Thoracic aorta (tissue), 2 donors: Measurements from ENCODE around the gene FRMD1. TPM values are rescaled to one million over a fixed set of nuclear protein-coding genes. Genes with fewer than 3 reads are reported as not detected.

ENCODE experiments used
- ATAC-seq: fragments of 150-250 bp; one replicate; pipeline ENCODE4 v1.8.0; 2017; ENCODE audit warnings: low read depth; ENCODE audit not compliant: insufficient number of reproducible peaks, low FRiP score
- DNase-seq: peaks from one replicate; pipeline ENCODE4 v3.0.0-alpha.2; 2020; ENCODE audit warnings: low spot score
- H3K27ac ChIP-seq, 2 donors: fragments of 200-600 bp; sonication (generic); 1 replicate in 1 of 2; 2 replicates in 1 of 2; pipeline ENCODE4 v1.5.1; 2016; ENCODE audit warnings: mild to moderate bottlenecking in 2 of 2, moderate library complexity in 2 of 2
- H3K27me3 ChIP-seq: fragments of 200-600 bp; sonication (generic); replicated peaks from 2 replicates; pipeline ENCODE4 v1.6.0; 2016; ENCODE audit warnings: mild to moderate bottlenecking; ENCODE audit not compliant: insufficient read depth
- H3K36me3 ChIP-seq: fragments of 200-600 bp; sonication (generic); one replicate; pipeline ENCODE4 v1.5.1; 2016
- H3K4me1 ChIP-seq, 2 donors: fragments of 200-600 bp; sonication (generic); 1 replicate in 1 of 2; 2 replicates in 1 of 2; pipeline versions ENCODE4 v1.5.1 to v1.6.0; 2016; ENCODE audit warnings: low read depth in 2 of 2, mild to moderate bottlenecking in 1 of 2; ENCODE audit not compliant: control insufficient read depth in 1 of 2
- H3K4me3 ChIP-seq: fragments of 200-600 bp; sonication (generic); 2 replicates; pipeline ENCODE4 v1.5.1; 2016; ENCODE audit warnings: mild to moderate bottlenecking
- H3K9me3 ChIP-seq: fragments of 200-600 bp; sonication (generic); 2 replicates; pipeline ENCODE4 v1.5.1; 2016
- CTCF ChIP-seq: fragments of 200-600 bp; sonication (generic); IDR thresholded peaks from one replicate; pipeline ENCODE4 v1.5.1; 2019; ENCODE audit warnings: antibody characterized with exemption
- total RNA-seq, 2 donors: library from RNA; depleted of rRNA; stranded (reverse); fragments of >200 nt; gene quantifications; one replicate each; pipeline versions ENCODE4 v1.1.0 to v1.2.3, GENCODE V29; 2016

FRMD1 gene
- total RNA-seq, 2 donors from 2014 or later = not detected

GRCh38 chr6:168086616-168087015 is 7.6 kb upstream of the FRMD1 start:
- Histone ChIP-seq H3K36me3 (no peaks in the 10 kb centered on the region), H3K4me3 (no peak overlapping the region), H3K27me3 (no peaks in the 10 kb centered on the region), H3K9me3 (no peaks in the 10 kb centered on the region), H3K4me1 (no peaks in the 10 kb centered on the region), H3K27ac (no peak overlapping the region)
- ATAC-seq (no peak), DNase-seq (no peak)
- TF ChIP-seq CTCF = no peak

GRCh38 chr6:168086066-168086465 is 7.1 kb upstream of the FRMD1 start:
- H3K27ac ChIP-seq = no peak overlapping the region
- DNase-seq (no peak), ATAC-seq (no peak)
- H3K36me3 ChIP-seq = no peaks in the 10 kb centered on the region
- no peaks in the 10 kb centered on the region for H3K4me1 ChIP-seq
- no peaks in the 10 kb centered on the region for H3K27me3 ChIP-seq
- no peaks in the 10 kb centered on the region for H3K9me3 ChIP-seq
- no peak overlapping the region for H3K4me3 ChIP-seq
- no peak for TF ChIP-seq CTCF

GRCh38 chr6:168084465-168085160 is 5.6 kb upstream of the FRMD1 start:
- ATAC-seq (no peak), DNase-seq (no peak)
- no peaks in the 10 kb centered on the region for H3K36me3 ChIP-seq
- H3K4me3 ChIP-seq = no peak overlapping the region
- no peaks in the 10 kb centered on the region for H3K27me3 ChIP-seq
- no peak for TF ChIP-seq CTCF
- H3K4me1 ChIP-seq = no peaks in the 10 kb centered on the region
- H3K27ac ChIP-seq = no peak overlapping the region
- H3K9me3 ChIP-seq = no peaks in the 10 kb centered on the region

- no peak for TF ChIP-seq CTCF
- ATAC-seq (no peak), DNase-seq (no peak)
- no peaks in the 10 kb centered on the region for H3K36me3 ChIP-seq
- H3K27ac ChIP-seq = no peak overlapping the region
- H3K4me3 ChIP-seq = no peak overlapping the region
- no peaks in the 10 kb centered on the region for H3K27me3 ChIP-seq
- H3K9me3 ChIP-seq = no peaks in the 10 kb centered on the region
- no peaks in the 10 kb centered on the region for H3K4me1 ChIP-seq
Measured at GRCh38 chr6:168083514-168083885, 4.5 kb upstream of the FRMD1 start.

GRCh38 chr6:168082860-168083513 is 4.0 kb upstream of the FRMD1 start:
- no peak for TF ChIP-seq CTCF
- H3K36me3 ChIP-seq = no peaks in the 10 kb centered on the region
- DNase-seq (no peak), ATAC-seq (no peak)
- no peak overlapping the region for H3K4me3 ChIP-seq
- no peaks in the 10 kb centered on the region for H3K9me3 ChIP-seq
- H3K27ac ChIP-seq = no peak overlapping the region
- no peaks in the 10 kb centered on the region for H3K27me3 ChIP-seq
- H3K4me1 ChIP-seq = no peaks in the 10 kb centered on the region
